GM21529 (cell line): Measurements from ENCODE around the gene USP44.
"Not testable (repeated sequence)": the region's sequence is repeated elsewhere in the genome, so short reads cannot be mapped to it uniquely, and the experiment has no call there.

Experiments
- ATAC-seq: cut with Tn5 transposase; IDR thresholded peaks from one replicate; pipeline ENCODE4 v1.9.1; 2021; ENCODE audit not compliant: unreplicated experiment

The USP44 gene

GRCh38 chr12:95511977-95512376 lies 39.3 kb downstream of the USP44 start:
- no peak for ATAC-seq

GRCh38 chr12:95509300-95509699 lies 42.0 kb downstream of the USP44 start:
- ATAC-seq, result no peak

- no peak for ATAC-seq
Measured at GRCh38 chr12:95506707-95507523, 44.4 kb downstream of the USP44 start.

GRCh38 chr12:95505039-95505438 lies 46.2 kb downstream of the USP44 start:
- ATAC-seq, result no peak

- no peak for ATAC-seq
Measured at GRCh38 chr12:95504140-95504539, 47.1 kb downstream of the USP44 start.

GRCh38 chr12:95499772-95500171 lies 51.5 kb downstream of the USP44 start:
- no peak for ATAC-seq

- ATAC-seq, result no peak
Measured at GRCh38 chr12:95498968-95499367, 52.3 kb downstream of the USP44 start.

GRCh38 chr12:95497031-95497430 lies 54.2 kb downstream of the USP44 start:
- ATAC-seq, result no peak

GRCh38 chr12:95495433-95495832 lies 55.8 kb downstream of the USP44 start:
- ATAC-seq, result no peak

GRCh38 chr12:95494888-95495287 lies 56.4 kb downstream of the USP44 start:
- no peak for ATAC-seq

- ATAC-seq, result no peak
Measured at GRCh38 chr12:95492462-95492861, 58.8 kb downstream of the USP44 start.

- no peak for ATAC-seq
Measured at GRCh38 chr12:95487024-95487423, 64.3 kb downstream of the USP44 start.

GRCh38 chr12:95484524-95484923 lies 66.8 kb downstream of the USP44 start:
- no peak for ATAC-seq

GRCh38 chr12:95482564-95482963 lies 68.7 kb downstream of the USP44 start:
- ATAC-seq, result not testable (repeated sequence)

GRCh38 chr12:95481888-95482287 lies 69.4 kb downstream of the USP44 start:
- ATAC-seq, result no peak

GRCh38 chr12:95481072-95481471 lies 70.2 kb downstream of the USP44 start:
- no peak for ATAC-seq

GRCh38 chr12:95480230-95480629 lies 71.0 kb downstream of the USP44 start:
- no peak for ATAC-seq

GRCh38 chr12:95474660-95474958 lies 76.7 kb downstream of the USP44 start:
- ATAC-seq, result no peak

GRCh38 chr12:95473884-95474659 lies 77.2 kb downstream of the USP44 start, which contains the start of gene METAP2:
Gene METAP2, plus strand, starts transcription at chr12:95474152. Its CDS starts 28 bp downstream, at chr12:95474180.
- peak; percentile 97 for ATAC-seq

GRCh38 chr12:95473231-95473883 lies 77.9 kb downstream of the USP44 start:
- peak; percentile 36 for ATAC-seq

GRCh38 chr12:95470300-95470699 lies 81.0 kb downstream of the USP44 start:
- no peak for ATAC-seq
